Fibroblast of mammary gland (primary cell): ENCODE results near the gene CHST11.

Experiments
- DNase-seq: peaks from one replicate; pipeline ENCODE4 v3.0.0-alpha.2; 2010; ENCODE audit warnings: low read depth
- H3K4me3 ChIP-seq: 2 replicates; pipeline ENCODE4 v1.5.1; 2011; ENCODE audit warnings: low read depth, mild to moderate bottlenecking, low read length, moderate library complexity; ENCODE audit not compliant: control insufficient read depth
- TF ChIP-seq, protein P1 (sequence below): conservative IDR thresholded peaks from 2 replicates; pipeline ENCODE4 v1.5.1; 2011; ENCODE audit warnings: low read depth, low read length, inconsistent platforms; ENCODE audit not compliant: control insufficient read depth, insufficient read depth

The CHST11 gene

DNA sequence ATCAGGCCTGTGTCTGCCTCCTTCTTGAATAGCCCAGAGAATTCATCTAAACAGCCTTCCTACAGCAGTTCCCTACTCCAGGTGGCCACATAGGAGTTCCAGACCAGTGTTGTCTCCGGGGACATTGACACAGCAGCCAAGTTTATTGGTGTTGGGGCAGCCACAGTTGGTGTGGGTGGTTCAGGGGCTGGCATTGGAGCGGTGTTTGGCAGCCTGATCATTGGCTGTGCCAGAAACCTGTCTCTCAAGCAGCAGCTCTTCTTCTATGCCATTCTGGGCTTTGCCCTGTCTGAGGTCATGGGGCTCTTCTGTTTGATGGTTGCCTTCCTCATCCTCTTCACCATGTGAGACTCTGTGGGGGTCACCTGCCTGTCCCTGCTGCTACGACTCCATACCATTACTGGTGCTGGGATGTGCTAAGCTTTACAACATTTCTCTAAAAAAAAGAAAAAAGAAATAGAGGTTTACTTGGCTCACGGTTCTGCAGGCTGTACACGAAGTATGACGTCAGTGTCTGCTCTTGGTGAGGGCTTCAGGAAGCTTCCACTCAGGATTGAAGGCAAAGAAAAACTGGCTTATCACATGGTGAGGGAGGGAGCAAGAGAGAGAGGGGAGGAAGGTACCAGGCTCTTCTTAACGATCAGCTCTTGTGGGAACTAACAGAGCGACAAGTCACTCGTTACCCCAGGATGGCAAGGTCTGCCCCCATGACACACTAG lies 57.5 kb downstream of the CHST11 start:
- TF ChIP-seq, protein P1, sequence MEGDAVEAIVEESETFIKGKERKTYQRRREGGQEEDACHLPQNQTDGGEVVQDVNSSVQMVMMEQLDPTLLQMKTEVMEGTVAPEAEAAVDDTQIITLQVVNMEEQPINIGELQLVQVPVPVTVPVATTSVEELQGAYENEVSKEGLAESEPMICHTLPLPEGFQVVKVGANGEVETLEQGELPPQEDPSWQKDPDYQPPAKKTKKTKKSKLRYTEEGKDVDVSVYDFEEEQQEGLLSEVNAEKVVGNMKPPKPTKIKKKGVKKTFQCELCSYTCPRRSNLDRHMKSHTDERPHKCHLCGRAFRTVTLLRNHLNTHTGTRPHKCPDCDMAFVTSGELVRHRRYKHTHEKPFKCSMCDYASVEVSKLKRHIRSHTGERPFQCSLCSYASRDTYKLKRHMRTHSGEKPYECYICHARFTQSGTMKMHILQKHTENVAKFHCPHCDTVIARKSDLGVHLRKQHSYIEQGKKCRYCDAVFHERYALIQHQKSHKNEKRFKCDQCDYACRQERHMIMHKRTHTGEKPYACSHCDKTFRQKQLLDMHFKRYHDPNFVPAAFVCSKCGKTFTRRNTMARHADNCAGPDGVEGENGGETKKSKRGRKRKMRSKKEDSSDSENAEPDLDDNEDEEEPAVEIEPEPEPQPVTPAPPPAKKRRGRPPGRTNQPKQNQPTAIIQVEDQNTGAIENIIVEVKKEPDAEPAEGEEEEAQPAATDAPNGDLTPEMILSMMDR, result no peak
- DNase-seq, result no peak
- H3K4me3 ChIP-seq, result no peak overlapping the region

DNA sequence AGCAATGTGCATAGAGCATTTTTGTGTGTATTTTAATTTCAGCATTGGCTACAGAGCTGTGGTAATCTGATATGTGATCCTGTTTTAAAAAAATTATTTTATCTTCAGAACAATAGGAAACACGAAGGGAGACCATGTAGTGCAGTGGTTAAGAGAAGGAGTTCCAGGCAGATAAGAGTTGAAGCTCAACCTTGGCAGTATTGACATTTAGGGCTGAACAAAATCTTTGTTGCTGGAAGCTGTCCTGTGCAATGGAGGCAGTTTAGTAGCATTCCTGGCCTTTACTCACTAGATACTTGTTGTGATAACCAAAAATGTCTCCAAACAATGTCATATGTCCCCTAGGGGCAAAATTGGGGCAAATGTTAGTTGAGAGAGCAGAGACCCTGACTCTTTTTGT lies 59.2 kb downstream of the CHST11 start:
- no peak for DNase-seq
- TF ChIP-seq, protein P1, result no peak
- no peak overlapping the region for H3K4me3 ChIP-seq

DNA sequence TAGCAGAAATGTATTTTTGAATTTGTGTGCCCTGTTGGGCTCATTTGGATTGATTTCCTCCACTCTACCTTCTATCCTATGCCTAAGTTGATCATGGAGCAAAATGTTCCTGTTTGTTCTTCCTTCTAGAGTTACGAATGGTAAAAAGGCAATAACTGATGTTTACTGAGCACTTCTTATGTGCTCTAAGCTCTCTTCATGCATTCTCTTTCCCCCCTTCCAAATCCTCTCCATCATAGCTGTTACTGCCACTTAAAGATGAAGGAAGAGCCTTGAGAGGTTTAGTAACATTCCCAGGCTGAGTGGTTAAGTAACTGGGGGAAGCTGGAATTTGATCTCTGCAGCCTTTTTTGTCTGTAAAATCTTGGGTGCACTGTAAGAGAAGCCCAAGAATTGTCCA lies 60.1 kb downstream of the CHST11 start:
- no peak overlapping the region for H3K4me3 ChIP-seq

DNA sequence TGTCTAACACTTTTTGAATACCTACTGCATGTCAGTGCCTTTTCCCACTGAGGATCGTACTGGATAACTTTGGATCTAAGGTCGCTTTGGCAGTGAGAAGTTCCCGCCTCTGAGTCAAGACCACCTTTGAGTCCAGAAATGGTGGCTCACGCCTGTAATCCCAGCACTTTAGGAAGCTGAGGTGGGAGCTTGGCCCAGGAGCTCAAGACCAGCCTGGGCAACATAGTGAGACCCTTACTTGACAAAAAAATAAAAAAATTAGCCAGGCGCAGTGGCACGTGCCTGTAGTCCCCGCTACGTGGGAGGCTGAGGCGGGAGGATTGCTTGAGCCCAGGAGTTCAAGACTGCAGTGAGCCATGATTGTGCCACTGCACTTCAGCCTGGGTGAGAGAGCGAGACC lies 61.1 kb downstream of the CHST11 start:
- no peak overlapping the region for H3K4me3 ChIP-seq
- DNase-seq, result no peak
- TF ChIP-seq, protein P1, result no peak

More for the DNA sequence above, 60.1 kb downstream of the CHST11 start:
- TF ChIP-seq, protein P1, result no peak
- no peak for DNase-seq

DNA sequence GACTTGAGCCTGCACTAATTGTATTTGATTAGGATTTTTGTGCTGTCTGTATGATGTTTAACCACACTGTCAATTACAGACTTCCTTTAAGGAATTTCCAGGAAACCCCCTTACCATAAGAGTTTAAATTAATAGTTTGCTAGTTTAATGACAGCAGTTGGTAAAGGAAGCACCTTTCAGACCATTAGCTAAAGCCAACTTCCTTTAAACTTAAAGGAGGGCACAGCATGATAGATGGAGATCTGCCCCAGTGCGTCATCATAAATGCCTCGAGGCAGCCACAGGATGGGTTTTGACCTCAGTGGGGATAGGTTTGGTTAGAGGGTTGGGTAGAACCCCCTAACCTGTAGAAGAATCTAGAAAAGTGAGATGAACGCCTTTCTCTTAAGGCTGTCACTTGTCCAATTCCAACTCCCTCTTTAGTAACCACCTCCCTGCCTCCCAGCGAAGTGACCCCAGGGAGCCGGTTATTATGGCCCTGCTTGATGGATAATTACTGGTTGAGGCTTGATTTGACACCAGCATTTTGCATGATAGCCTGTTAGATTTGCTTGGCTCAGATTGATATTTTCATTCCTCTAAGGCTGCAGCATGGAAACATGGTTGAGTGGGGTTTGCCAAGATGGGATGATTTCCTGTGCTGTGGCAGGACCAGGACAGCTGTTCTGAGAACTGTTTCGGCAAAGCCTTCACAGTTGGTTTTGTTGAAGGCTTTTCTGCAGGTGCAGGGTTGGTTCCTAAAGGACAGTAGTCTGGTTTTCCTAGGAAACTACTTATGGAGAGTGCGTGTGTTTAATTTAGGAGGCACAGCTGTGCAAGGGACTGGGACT lies 62.7 kb downstream of the CHST11 start:
- H3K4me3 ChIP-seq, result no peak overlapping the region
- no peak for DNase-seq
- TF ChIP-seq, protein P1, result no peak

DNA sequence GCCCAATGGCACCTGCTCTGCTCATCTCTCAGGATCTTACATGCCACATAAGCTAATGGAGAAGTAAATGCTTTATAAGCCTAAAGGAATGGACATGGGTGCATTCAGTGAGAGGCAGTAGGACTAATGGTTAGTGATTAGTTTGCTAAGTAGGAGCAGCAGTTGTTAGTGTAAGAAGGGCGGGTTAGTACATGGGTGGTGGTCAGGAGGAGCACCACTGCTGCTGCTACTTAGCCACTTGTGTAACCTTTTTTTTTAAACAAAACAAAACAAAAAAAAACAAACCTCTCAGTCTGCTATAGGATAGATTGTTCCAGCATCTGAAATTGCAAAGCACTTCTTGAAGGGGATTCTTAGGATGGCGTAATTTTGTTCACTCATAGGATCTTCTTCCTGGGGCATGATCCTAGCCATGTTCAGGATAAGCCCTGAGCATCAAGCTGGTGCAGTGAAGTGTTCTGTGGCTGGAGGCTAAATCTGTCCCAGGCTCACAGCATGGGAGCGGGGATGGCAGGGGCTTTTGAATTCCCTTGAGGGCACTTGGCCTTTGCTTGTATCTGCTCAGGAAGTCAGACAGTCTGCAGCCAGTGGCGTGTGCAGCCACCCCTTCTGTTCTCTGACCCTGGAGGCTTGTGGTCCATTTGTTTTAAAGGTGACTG lies 63.6 kb downstream of the CHST11 start:
- no peak overlapping the region for H3K4me3 ChIP-seq
- no peak for DNase-seq
- TF ChIP-seq, protein P1, result no peak
